ENCODE results near the gene COX19. TPM values are rescaled to one million over a fixed set of nuclear protein-coding genes. Genes with fewer than 3 reads are reported as not detected.

Gene COX19
- total and polyA plus RNA-seq, 2 of the 13 experiments (the other 11 are each of a cell fraction or from before 2014, with no cell fraction given) = 11.5 to 21.7 TPM

DNA sequence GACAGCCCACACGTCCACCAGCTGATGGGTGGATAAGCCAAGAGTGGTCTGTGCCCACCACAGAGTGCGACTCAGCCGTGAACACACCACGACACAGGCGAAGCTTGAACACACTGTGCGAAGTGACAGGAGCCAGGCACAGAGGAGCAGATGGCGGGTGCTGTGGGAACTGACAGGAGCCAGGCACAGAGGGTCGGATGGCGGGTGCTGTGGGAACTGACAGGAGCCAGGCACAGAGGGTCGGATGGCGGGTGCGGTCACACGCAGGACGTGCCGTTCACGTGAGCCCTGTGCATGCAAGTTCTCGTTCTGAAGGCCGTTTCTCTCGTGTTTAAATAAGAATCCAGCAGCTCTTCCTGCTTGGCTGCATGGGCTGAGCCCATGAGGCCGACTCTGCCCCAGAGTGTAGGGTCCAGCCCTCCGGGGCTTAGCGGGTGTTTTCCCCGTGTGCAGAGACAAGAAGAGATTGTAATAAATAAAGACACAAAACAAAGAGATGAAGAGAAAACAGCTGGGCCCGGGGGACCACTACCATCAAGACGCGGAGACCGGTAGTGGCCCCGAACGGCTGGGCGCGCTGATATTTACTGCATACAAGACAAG, 15.0 kb downstream of the COX19 start (continued):
- TF ChIP-seq, protein P1, sequence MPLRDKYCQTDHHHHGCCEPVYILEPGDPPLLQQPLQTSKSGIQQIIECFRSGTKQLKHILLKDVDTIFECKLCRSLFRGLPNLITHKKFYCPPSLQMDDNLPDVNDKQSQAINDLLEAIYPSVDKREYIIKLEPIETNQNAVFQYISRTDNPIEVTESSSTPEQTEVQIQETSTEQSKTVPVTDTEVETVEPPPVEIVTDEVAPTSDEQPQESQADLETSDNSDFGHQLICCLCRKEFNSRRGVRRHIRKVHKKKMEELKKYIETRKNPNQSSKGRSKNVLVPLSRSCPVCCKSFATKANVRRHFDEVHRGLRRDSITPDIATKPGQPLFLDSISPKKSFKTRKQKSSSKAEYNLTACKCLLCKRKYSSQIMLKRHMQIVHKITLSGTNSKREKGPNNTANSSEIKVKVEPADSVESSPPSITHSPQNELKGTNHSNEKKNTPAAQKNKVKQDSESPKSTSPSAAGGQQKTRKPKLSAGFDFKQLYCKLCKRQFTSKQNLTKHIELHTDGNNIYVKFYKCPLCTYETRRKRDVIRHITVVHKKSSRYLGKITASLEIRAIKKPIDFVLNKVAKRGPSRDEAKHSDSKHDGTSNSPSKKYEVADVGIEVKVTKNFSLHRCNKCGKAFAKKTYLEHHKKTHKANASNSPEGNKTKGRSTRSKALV (CRISPR knock-in tag; IDR thresholded peaks at IDR 0.05) = no peak
- TF ChIP-seq PITX1 (CRISPR knock-in tag; IDR thresholded peaks at IDR 0.05) (peak; percentile 84), RXRA (CRISPR knock-in tag; IDR thresholded peaks at IDR 0.05) (peak; percentile 18; the same call in 1 of the 2 replicates), HNF4G (IDR thresholded peaks at IDR 0.05; ENCODE audit: borderline replicate concordance, low read depth, low read length) (peak; percentile 44; the same call in 1 of the 2 replicates), HNF4G (CRISPR knock-in tag; IDR thresholded peaks at IDR 0.05; ENCODE audit: borderline replicate concordance, low read depth) (peak; percentile 62; the same call in 1 of the 2 replicates), ZNF160 (CRISPR knock-in tag; IDR thresholded peaks at IDR 0.05) (no peak; the same call in 1 of the 2 replicates), CHD4 (IDR thresholded peaks at IDR 0.05; ENCODE audit: borderline replicate concordance, low read length) (0 out of 2 replicates have a peak, but pooled peaks have one; percentile 28), TSC22D2 (CRISPR knock-in tag; IDR thresholded peaks at IDR 0.05; ENCODE audit: borderline replicate concordance) (no peak), ZBTB1 (CRISPR knock-in tag; IDR thresholded peaks at IDR 0.05; ENCODE audit: borderline replicate concordance) (no peak), NFYC (CRISPR knock-in tag; IDR thresholded peaks at IDR 0.05) (no peak), SMARCE1 (IDR thresholded peaks at IDR 0.05; ENCODE audit: borderline replicate concordance) (no peak), ZNF564 (CRISPR knock-in tag; IDR thresholded peaks at IDR 0.05) (no peak), BCL6 (CRISPR knock-in tag; IDR thresholded peaks at IDR 0.05) (no peak)
- TF ChIP-seq, protein P2, sequence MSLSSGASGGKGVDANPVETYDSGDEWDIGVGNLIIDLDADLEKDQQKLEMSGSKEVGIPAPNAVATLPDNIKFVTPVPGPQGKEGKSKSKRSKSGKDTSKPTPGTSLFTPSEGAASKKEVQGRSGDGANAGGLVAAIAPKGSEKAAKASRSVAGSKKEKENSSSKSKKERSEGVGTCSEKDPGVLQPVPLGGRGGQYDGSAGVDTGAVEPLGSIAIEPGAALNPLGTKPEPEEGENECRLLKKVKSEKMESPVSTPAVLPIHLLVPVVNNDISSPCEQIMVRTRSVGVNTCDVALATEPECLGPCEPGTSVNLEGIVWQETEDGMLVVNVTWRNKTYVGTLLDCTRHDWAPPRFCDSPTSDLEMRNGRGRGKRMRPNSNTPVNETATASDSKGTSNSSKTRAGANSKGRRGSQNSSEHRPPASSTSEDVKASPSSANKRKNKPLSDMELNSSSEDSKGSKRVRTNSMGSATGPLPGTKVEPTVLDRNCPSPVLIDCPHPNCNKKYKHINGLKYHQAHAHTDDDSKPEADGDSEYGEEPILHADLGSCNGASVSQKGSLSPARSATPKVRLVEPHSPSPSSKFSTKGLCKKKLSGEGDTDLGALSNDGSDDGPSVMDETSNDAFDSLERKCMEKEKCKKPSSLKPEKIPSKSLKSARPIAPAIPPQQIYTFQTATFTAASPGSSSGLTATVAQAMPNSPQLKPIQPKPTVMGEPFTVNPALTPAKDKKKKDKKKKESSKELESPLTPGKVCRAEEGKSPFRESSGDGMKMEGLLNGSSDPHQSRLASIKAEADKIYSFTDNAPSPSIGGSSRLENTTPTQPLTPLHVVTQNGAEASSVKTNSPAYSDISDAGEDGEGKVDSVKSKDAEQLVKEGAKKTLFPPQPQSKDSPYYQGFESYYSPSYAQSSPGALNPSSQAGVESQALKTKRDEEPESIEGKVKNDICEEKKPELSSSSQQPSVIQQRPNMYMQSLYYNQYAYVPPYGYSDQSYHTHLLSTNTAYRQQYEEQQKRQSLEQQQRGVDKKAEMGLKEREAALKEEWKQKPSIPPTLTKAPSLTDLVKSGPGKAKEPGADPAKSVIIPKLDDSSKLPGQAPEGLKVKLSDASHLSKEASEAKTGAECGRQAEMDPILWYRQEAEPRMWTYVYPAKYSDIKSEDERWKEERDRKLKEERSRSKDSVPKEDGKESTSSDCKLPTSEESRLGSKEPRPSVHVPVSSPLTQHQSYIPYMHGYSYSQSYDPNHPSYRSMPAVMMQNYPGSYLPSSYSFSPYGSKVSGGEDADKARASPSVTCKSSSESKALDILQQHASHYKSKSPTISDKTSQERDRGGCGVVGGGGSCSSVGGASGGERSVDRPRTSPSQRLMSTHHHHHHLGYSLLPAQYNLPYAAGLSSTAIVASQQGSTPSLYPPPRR (CRISPR knock-in tag; IDR thresholded peaks at IDR 0.05; ENCODE audit: borderline replicate concordance) = no peak; the same call in 1 of the 2 replicates
- TF ChIP-seq, protein P3, sequence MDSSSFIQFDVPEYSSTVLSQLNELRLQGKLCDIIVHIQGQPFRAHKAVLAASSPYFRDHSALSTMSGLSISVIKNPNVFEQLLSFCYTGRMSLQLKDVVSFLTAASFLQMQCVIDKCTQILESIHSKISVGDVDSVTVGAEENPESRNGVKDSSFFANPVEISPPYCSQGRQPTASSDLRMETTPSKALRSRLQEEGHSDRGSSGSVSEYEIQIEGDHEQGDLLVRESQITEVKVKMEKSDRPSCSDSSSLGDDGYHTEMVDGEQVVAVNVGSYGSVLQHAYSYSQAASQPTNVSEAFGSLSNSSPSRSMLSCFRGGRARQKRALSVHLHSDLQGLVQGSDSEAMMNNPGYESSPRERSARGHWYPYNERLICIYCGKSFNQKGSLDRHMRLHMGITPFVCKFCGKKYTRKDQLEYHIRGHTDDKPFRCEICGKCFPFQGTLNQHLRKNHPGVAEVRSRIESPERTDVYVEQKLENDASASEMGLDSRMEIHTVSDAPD (CRISPR knock-in tag; IDR thresholded peaks at IDR 0.05) = no peak
- TF ChIP-seq, protein P4, sequence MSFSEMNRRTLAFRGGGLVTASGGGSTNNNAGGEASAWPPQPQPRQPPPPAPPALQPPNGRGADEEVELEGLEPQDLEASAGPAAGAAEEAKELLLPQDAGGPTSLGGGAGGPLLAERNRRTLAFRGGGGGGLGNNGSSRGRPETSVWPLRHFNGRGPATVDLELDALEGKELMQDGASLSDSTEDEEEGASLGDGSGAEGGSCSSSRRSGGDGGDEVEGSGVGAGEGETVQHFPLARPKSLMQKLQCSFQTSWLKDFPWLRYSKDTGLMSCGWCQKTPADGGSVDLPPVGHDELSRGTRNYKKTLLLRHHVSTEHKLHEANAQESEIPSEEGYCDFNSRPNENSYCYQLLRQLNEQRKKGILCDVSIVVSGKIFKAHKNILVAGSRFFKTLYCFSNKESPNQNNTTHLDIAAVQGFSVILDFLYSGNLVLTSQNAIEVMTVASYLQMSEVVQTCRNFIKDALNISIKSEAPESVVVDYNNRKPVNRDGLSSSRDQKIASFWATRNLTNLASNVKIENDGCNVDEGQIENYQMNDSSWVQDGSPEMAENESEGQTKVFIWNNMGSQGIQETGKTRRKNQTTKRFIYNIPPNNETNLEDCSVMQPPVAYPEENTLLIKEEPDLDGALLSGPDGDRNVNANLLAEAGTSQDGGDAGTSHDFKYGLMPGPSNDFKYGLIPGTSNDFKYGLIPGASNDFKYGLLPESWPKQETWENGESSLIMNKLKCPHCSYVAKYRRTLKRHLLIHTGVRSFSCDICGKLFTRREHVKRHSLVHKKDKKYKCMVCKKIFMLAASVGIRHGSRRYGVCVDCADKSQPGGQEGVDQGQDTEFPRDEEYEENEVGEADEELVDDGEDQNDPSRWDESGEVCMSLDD (CRISPR knock-in tag; IDR thresholded peaks at IDR 0.05; ENCODE audit: borderline replicate concordance) = no peak
- TF ChIP-seq, protein P5, sequence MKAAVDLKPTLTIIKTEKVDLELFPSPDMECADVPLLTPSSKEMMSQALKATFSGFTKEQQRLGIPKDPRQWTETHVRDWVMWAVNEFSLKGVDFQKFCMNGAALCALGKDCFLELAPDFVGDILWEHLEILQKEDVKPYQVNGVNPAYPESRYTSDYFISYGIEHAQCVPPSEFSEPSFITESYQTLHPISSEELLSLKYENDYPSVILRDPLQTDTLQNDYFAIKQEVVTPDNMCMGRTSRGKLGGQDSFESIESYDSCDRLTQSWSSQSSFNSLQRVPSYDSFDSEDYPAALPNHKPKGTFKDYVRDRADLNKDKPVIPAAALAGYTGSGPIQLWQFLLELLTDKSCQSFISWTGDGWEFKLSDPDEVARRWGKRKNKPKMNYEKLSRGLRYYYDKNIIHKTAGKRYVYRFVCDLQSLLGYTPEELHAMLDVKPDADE (CRISPR knock-in tag; IDR thresholded peaks at IDR 0.05) = no peak
